Fibroblast of upper back skin (primary cell): Measurements from ENCODE around the gene BARHL2.

ENCODE experiments used
- DNase-seq: peaks from one replicate; pipeline ENCODE4 v3.0.0-alpha.2; 2013

Gene BARHL2

DNA sequence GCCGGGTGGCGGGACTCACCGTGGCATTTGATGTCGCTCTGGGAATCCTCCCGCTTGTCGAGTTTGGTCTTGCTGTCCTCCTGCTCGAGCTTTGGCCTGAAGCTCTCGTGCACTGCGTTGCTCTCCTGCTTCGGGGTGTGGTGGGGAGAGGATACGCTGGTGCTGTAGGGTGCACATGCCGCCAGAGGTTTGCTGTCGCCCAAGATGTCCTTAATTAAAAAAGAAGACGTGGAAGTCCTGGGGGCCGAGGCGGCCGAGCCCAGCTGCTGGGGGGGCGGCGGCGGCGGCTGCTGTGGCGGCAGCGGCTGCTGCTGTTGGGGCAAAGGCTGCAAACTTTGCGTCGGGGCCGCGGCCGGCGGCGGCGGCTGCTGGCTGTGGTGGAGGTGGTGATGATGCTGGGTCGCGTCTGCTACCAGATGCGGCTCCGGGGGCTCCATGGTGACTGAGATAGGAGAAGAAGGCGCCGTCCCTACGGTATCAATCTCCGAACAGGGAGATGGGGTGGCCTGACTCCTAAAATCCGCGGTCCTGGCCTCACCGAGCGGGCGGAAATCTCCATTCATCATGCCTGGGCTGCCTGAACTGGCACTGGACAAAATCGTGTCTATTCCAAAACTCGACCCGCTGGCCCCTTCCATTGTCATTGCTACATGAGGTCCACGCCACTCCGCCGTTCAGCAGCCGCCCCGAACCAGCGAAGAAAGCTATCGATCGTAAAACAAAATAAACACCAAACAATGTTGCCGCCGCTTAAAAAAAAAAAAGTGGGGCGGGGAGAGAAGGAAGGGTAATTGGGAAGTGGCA, at the start of gene BARHL2:
Gene BARHL2, minus strand, starts transcription at position 751 of the 804 bp plus-strand sequence. Its CDS starts 107 bp downstream, at position 644.
- no peak for DNase-seq

DNA sequence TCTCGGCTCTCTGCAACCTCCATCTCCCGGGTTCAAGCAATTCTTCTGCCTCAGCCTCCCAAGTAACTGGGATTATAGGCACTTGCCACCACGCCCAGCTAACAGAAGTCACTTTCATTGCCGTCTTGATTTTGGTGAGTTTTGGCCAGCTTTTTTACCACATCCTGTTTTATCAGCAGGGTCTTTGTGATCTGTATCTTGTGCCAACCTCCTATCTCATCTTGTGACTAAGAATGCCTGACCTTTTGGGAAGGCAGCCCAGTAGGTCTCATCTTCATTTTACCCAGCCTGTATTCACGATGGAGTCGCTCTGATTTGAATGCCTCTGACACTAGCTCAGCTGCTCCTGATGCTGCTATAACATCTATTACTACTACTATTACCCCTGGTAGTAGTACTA, 46.8 kb upstream of the BARHL2 start:
- no peak for DNase-seq

DNA sequence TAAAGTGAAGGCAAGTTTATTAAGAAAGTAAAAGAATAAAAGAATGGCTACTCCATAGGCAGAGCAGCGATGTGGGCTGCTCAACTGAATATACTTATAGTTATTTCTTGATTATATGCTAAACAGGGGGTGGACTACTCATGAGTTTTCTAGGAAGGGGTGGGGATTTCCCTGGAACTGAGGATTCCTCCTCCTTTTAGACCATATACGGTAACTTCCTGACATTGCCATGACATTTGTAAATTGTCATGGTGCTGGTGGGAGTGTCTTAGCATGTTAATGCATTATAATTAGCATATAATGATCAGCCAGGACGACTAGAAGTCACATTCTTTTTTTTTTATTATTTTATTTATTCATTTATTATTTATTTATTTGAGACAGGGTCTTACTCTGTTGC, 46.4 kb upstream of the BARHL2 start:
- DNase-seq: no peak

DNA sequence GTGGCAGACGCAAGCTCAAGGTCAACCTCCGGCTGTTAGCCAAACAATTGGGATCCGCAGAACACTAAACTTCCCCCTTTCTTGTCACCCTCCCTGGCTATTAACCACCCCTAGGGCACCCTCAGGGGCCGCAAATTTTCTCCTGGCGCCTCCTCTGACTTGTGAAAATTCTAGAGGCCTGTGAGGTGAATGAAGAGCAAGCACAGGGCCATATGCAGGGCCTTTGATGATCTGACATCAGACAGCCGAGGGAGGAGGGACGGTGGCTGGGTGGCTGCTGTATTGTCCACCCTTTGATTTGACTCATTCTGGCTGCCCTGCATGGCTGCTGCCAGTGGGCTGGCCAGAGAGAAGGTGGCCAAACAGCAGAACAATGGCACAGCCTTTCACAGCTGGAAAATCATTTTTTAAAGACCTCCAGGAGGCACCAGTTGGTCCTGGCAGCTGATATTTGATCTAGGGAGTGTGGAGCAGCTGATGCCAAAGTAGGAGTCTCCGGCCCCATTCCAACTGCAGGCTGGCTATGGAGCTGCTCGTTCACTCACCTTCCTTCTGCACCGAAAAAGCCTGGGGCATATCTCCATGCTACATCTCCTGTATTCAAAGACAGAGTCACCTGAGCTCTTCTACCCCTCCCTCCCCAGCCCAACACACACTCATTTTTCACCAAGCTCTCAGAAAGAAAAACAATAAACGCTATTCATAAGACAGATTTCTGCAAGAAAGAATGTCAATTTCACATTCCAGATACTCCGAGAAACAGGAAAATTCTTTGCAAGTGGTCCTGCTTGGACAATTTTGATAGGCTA, 44.9 kb upstream of the BARHL2 start:
- no peak for DNase-seq

DNA sequence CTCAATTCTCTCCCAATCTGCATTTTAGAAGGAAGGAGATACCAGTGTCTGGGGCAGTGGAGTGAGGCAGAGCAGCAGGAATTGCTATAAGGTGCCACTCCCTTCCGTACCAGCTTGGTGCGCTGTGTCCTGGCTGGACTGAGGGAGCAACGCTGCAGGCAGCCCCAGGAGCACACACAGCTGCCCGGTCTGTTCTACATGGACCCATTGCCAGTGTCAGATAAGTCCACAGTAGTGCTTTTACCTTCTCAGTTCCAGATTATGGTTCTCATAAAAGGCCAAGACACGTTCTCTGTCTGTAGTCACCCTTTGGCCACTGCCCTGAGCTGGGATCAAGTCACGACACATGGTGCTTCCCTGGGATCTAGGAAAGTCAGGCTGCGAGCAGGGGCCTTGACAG, 44.1 kb upstream of the BARHL2 start:
- DNase-seq: no peak

DNA sequence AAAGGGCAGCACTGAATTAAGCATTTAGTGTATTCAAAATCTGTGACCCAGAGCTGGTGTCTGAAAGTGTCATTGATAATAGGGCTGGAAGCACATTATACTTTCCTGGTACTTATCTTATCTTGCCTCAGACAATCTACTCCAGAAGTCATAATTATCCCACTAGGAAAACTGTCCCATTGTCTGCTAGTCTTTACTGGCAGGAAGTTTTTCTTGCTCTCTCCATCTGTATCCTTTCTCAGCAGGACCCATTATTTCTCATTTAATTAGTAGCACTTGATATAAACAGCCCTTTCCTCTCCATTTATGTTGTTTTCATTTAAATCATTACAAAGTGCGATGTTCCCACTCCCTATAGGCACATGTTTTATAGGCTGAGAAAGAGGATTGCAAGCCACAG, 36.5 kb upstream of the BARHL2 start:
- DNase-seq: no peak

DNA sequence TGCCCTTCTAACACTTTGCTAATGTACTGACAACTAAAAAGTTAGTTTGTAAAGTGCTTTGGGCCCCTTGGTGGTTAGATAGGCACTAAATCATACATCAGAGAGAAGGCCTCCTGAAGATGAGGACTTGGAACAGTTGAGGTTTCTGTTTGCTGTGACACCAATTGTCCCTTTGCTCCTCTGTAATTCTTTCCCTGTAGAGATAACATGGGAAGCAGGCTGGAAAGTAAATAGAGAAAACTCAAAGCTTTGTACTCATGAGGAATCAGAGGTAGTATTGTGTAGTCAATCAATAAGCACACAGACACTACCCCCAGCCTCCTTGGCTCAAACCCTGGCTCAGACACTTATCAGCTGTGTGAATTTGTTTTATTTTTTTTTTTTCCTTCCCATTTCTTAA, 31.6 kb upstream of the BARHL2 start:
- no peak for DNase-seq

DNA sequence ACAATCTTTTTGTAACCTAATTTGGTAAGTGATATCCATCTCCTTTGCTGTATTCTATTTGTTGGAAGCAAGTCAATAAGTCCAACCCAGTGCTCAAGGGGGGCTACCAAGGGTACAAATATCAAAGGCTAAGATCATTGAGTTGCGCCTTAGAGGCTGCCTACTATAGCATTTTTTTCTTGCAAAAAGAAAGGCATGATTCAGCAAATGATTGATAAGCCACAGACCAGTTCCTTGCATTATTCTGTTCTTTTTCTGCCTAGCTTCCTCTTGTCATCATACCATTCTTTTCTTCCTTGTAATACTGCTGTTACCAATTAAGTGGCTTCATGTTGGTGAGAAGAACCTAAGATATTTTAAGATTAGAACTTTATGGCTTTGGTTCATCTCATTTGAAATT, 29.8 kb upstream of the BARHL2 start:
- no peak for DNase-seq

DNA sequence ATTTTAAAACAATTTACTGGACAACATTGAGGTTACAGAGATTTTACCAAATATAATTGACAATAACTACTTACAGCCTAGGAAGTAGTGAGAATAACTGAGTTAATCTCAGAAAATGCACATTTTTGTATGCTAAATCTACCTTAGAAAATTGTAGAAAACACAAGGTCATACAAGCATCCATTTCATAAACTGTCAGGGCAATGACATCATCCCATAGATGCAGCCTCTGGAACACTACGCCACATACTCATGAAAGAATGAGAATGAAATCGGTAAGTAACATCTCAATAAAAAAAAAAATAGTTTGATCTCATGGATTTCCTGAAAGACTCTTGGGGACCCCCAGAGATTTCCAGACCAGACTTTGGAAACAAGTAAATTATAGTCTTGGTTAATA, 28.9 kb upstream of the BARHL2 start:
- DNase-seq: no peak

DNA sequence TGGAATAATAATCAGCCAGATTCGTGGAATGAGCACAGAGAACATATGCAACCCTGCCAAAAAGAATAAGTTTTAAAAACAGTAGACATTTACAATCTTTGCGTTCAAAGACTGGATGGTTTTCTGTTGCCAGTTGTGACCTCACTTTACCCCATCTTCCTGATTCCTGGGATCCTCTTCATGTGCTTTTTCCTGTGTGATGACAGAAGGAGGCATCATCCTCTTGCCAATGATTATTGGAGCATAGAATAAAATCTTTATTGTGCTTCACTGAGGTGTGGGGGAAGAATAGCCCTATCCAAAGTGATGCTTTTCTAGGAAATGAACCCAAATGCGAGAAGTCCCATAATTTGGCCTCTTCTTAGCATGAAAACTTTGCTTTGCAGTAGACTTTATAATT, 15.0 kb upstream of the BARHL2 start:
- no peak for DNase-seq

DNA sequence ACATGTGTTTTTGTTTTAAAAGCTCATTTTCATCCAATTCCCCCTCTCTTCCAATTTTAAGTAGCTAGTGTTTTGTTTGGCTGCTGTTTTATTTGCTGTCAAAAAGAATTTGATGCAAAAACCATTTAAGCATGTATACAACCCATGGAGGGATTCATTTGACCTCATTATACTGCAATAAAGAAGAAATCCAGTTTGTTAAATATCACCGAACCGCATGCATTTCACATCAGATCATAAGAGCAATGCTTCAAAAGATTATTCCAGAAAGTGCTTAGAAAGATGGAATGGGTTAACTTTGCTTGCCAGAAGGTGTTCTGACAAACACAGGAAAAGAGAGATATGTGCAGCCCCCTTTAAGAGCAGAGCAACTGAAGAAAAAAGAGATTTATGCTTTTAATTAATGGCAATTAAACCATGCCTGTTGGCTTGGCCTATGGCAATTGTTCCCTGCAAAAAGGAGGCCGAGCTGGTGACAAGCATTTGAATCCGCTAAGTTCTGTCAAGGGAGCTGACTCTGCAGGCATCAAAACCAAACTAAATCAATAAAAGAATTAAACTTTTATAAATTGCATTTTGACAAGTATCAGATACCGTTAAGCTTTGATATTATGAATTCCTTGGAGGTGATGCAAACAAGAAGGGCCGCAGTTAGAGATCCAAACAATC, 14.4 kb upstream of the BARHL2 start:
- DNase-seq: no peak

DNA sequence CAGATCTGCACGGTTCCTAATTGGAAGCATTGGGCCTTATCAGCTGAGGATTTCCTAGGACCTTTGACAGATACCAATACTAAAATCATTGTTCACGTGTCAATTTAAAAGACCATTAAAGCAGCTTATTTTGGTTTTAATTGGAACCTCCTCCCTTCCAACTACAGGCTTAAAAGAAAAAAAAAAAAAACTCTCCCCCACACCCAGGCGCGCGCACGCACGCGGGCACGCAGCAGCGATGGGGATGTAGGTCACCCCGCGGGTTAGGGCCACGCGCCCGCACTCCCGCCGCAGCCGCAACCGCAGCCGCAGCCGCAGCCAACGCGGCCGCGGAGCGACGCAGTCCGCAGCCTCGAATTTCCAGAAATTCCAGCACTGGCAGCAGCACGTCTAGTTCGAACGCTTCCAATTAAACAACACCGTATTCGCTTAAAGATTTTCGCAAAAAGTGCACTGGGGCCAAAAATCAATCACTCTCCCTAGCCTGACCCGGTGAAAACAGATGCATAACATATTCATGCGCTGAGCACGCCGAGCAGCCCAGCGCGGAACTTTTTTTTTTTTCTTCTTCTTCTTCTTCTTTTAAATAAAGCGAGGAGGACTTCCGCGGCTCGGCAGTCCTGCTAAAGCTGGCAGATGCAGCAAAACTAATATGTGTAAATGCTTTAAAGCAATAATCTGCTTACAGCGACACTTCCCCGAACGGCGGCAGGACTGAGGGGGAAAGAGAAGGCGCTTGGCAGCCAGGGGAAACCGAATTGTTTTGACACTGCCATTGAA, 13.3 kb upstream of the BARHL2 start:
- peak; percentile 14 for DNase-seq

DNA sequence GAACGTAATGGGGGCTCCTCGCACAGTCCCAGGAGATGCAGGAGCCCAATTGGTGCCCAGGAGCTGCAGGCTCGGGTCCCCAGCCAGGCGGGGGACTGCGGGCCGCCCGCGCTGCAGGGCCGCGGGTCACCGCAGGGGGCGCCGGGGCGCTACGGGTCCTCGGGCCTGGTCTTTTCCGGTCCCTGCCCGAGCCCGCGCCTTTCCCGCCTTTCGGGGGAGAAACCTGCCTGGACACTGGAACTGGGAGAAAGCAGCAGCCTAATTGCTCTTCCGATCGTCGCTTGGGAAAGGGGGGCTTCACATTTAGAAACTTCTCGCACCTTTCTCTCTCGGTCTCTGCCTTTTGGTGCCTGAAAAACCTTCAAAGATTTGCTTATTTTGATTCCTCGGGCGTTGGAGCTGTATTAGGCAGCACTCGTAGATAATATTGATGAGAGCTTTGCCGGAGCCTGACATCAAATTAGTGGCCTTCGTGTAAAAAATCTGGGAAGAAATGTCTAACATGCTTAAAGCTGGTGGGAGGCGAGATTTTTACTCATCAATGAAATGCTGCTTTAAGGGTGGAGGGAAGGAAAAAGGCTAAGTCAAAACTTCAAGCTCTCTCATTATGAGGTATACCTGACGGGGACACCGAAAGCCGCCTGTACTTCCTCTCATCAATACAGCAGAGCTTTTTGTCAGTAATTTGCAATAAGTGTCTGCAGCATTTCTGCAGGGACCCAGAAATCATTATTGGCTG, 12.6 kb upstream of the BARHL2 start:
- DNase-seq: no peak

DNA sequence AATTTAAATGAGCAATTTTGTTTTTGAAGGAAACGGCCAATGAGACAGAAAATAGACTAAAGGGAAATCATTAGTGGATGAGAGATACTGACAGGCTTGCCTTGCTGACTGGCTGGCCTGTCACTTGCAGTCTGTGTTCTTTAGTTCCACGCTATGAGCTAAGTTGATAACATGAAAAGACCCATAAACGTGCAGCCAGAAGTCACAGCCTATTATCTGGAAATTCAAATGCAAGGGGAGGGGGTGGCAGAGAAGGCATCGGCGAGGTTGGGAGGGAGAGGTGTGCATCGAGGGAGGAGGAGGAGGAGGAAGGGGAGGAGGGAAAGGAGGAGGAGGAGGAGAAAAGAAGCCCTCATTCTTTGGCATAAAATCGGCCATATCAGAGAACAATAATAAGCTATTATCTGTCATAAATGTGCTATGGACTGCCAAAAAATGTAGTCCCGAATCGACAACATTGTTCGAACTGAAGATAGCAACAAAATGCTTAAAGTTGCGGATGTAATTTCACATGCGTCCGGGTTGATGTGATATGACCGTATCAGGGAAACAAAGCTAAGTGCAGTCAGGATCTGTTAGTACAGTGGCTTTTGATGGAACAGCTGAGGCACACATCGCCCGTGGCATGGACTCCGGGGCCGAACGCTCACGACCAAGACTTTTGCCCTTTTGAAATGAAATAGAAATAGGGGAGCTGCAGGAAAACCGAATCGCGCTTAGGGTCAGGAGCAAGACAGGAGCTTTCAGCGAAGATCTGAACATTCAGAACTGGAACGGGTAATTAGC, 11.6 kb upstream of the BARHL2 start:
- no peak for DNase-seq

DNA sequence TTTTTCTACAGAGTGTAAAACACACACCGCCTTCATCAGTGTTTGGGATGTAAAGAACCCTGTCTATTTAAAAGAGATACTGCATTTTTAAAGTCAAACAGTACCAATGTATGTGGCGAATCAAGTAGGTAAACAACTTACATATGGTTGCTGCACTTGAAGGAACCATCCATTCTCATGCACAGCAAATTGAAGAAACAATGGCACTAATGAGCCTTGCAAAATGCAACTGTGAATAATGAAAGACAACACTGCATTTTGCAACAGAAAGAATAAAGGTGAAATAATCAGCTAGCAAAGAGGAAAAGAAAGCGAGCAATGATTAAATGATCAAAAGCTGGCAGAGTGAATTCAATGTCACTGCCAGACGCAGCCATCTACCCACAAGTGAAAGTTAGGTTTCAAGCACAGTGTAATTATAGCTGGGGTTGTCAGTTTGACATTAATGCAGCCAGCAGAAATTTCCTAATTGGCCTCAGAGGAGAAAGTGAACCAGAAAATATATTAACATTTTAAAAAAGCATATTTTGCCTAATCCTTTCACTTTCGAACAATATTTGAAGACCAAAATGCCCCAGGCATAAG, 10.9 kb upstream of the BARHL2 start:
- DNase-seq: no peak

DNA sequence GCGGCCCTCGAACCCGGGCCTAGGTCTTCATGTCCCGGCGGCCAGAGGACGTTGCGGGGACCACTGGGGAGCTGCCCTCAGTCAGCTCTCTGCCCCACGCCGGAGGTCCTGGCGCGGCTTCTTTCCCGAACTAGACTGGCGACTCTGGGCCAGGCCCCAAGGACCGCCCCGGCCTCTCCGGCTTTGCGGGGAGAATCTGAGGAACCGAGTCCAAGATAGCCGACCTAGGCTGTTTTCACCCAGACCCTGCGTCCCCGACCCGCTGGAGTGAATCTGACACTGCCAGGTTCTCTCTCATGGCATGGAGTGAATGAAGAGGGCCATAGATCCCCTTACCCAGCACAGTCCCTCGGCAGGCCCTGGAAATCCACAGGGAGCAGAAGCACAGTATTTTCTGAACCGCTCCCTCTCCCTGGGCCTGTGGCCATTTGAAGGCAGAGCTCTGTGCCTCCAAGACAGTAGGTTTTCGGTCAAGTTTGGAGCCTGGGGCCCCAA, 9.9 kb upstream of the BARHL2 start:
- no peak for DNase-seq

DNA sequence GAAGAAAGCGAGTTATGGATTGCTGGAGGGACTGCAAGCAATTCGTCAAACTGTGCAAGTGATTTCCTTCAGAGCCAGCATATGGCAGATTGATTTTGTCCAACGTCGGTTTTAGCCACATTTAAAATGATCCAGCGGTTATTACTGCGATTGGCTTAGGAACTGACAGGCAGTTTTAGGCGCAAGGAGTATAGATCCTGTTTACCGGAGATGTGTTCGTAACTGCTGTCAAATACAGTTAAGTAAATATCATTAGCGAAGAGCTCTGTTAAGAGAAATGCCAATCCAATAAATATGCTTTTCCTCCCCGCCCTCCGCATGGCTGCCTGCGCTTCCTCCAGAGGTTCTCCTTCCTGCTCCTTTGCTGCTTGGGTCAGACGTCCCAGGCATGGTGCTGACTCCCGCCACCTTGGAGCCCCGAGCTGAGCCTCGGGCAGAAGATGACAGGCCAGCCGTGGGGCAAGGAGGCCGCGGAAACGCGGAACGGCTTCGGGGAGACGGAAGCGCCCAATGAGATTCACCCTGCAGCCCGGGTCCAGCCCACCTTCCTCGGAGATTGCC, 9.4 kb upstream of the BARHL2 start:
- no peak for DNase-seq

DNA sequence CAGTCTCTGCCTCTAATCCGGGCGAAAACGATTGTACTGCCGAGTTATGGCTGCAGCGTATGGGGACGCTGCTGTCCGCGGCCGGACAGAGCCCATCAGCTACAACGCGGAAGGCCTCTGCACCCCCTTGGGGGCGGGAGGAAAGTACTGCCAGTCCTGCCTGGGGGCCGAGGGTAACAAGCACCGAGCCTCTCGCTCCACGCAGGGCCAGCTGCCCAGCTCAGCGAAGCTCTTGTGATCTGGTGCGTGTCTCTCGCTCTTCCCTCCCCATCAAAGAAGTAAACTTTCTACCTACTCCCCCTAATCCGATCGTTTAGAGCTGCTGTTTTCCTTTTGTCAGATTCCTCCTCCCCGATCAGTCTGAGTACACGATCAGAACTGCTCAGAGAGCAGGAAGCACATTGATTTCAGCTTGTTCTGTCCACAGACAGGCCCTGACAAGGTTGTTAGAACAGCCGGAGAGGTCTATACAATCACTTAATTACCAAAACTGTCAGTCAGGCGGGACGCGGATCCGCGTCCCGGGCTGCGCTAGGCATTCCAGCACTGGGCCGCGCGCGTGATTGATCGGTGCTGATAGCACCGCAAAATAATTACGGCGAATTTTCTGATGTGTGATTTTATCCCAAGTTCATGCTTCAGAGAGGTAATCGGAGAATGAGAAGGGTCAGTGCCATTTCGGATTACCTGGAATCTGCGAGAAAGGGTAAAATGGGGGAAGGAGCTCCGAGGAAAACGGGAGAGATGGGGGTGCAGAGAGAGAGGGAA, 8.7 kb upstream of the BARHL2 start:
- no peak for DNase-seq

DNA sequence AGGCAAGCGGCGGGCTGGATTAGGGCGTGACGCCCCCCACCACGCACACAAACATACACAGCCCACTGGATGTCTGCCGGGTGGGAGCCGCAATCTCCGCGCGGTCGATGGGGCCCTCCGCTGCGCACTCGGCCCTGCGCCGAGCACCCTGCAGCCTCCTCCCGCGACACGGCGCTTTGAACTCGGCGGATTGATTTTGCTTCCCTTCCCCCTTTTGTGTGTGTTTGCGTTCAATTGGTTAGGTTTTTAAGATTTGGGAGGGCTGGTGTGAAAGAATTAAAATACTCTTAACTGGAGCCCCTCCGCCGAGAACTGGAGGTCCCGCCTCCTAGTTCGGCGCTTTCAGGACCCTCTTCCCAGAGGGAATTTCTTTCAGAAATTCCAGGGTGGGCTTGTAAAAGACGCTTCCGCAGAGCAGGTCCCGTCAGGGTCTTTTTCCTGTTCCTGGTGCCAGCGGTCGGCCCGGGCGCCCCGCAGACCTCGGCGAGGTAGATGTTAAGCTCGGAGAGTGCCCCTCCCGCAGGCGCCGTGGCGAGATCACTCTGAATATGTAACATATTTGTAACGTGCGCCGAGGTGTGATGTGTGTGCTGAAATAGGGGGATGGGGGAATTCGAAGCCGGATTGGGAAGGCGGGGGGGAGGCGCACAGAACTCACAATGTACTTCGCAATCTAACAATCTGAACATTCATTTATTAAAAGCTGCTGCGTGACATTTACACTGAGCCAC, 8.0 kb upstream of the BARHL2 start:
- no peak for DNase-seq
